Activated T-cell treated with anti-CD3 and anti-CD28 coated beads for 48 hours (primary cell): ENCODE results near the gene FRMD4A.
"Not testable (repeated sequence)": the region's sequence is repeated elsewhere in the genome, so short reads cannot be mapped to it uniquely, and the experiment has no call there.

Experiments
- DNase-seq: peaks from one replicate; pipeline ENCODE4 v3.0.0-alpha.2; 2020; ENCODE audit warnings: low read depth

FRMD4A gene

DNA sequence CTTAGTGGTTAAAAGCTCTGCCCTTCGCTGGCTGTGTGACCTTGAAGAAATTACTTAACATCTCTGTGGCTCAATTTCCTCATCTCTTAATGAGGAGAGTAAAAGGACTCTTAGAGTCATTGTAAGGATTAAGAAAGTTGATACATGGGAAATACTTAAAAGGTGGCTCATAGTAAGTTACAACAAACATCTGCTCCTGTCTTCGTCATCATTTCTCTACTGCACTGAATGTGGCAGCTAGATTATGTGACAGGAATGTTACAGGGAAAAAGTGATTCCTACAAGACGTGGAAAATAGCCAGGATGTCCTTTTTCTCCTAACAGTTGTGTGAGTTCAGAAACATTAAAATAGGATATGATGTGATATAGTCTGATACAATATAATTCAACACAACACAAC lies 184.7 kb downstream of the FRMD4A start:
- DNase-seq: no peak

DNA sequence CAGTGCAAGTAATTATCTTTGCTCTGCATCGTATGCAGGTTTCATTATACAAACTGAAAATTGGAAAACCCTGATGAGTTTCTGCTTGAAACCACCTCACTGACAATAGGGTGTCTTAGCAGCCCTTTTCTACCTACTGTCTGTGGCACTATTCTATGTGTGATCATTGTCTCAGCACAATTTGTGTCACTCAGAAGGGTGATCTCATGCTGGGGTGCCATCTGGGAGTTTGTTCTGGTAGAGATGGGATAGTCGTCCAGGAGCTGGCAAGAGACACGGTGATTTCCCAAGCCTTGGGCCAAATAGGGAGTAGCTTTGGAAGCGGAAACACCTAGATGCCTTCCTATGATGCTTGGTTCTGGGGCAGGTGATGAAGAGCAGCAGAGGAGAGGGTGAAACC lies 186.3 kb downstream of the FRMD4A start:
- no peak for DNase-seq

DNA sequence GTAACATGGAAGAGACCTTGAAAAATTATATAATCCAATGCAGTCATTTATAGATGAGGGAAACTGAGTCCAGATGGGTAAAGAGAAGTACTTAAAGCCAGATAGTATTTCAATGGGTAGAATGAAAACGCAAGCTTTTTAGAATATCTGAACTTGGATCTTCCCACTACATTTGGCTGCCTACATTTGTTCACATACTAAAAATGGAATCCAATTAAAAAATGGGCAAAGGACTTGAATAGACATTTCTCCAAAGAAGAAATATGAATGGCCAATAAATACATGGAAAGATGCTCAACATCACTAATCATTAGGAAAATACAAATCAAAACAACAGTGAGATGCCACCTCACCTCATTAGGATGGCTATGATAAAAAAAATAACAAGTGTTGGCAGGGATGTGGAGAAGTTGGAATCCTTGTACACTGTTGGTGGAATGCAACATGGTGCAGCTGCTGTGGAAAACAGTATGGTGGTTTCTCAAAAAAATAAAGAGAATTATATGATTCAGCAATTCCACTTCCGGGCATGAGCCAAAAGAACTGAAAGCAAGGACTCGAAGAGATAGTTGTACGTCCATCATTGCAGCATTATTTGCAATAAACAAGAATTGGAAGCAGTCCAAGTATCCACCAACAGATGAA lies 188.0 kb downstream of the FRMD4A start:
- no peak for DNase-seq

DNA sequence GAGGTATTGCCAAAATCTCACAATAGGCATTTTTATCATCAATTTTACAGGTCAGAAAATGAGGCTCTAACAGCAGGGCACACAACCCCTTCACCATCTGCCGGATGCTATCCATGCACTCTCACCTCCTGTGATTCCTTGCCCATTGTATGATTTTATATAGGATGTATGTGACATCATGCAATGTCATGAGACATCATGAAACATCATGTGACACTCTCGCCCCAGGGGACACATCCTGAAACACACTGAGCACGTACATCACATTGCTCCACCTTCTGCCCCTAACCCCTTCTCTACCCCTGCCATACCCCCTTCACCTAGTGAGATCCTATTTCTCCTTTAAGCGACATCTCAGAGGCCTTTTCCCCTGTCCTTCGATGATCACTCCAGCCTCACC lies 189.4 kb downstream of the FRMD4A start:
- no peak for DNase-seq

DNA sequence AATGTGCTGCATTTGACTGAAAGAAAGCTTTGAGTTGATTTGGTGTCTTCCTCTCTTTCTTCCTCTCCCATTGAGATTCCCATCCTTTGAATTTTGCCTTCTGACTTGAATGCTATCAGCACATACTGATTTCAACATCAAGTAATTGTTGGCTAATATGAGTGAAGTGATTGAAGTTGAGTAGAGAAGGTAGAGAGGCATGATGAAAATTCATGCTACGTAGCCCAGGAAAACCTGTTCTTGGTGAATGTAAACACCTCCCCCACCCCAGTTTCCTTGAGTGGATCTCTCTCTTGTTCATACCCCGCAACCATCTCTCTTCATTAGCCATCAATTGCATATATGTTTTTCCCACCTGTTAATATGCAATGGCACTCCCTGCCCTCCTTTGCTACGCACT lies 193.3 kb downstream of the FRMD4A start:
- DNase-seq: no peak

DNA sequence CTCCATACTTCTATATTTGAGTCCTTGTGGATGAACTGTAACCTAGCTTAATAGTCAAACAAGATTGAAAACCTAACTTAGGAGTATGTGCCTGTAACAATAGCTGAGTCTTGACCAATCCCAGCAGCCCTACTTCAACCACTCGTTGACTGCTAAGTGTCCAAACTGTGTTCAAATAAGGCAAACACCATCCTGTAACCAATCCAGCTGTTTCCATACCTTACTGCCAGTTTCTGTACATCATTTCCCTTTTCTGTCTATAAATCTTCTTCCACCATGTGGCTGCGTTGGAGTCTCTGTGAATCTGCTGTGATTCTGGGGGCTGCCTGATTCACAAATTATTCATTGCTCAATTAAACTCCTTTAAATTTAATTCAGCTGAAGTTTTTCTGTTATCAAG lies 195.5 kb downstream of the FRMD4A start:
- not testable (repeated sequence) for DNase-seq

DNA sequence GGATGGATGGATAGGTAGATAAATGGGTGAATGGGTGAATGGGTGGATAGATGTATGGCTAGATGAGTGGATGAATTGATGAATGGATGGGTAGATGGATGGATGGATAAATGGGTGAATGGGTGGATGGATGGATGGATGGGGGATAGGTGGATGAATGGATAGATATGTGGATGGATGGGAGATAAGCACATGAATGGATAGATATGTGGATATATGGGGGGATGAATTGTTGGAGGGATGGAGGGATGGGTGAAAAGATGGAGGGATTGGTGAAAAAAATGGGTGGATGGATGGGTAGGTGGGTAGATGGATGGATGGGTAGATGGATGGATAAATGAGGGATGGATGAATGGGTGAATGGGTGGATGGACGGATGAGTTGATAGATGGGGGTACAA lies 196.4 kb downstream of the FRMD4A start:
- DNase-seq: no peak

DNA sequence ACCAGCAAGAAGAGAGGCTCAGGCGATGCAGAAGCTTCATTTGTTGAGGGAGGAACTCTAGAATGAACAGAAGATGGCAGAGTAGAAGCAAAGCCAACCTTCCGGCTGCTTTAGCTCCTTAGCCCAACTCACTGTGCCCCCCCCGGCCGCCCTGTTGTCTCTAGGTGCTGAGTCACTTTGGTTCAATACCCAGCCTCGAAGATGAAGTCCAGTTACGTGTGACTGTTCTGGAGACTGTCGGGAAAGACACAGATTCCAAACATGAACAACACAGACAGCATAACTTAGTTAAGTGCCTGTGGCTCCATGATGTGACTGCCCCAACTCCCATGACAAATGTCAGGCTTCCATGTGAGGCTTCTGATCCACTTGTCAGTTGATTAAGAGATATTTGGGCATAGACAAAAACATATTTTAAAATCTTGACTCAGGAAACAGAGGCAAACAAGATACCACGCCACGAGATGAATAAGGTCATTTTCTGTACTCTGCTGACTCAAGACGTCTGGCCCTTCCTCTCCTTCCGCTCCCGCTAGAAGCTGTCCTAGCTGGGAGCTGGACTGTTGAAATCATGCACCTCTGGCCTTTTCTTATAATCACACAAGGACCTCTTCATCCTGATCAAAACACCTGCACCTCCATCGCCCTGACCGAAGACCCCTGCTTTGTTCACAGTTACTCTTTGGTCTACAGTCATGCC lies 199.3 kb downstream of the FRMD4A start:
- DNase-seq: no peak

DNA sequence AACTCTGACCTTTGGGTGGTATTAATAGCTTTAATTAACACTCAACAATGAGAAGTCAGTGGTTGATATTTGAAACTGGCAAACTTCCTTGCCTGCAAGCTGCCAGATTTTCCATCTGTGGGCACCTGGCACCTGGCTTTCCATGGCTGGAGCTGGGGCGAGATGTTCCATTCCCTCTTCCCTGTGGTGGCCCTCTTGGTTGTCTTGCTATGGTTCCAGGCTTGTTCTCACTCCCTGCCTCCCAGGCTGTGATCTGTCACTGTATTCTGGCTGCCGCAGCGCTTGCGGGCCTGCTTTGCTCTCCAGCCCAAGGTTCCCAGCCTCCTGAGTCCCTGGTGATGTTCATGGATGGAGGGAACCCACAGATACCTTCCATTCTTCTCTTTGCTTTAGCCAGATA lies 201.0 kb downstream of the FRMD4A start:
- no peak for DNase-seq

DNA sequence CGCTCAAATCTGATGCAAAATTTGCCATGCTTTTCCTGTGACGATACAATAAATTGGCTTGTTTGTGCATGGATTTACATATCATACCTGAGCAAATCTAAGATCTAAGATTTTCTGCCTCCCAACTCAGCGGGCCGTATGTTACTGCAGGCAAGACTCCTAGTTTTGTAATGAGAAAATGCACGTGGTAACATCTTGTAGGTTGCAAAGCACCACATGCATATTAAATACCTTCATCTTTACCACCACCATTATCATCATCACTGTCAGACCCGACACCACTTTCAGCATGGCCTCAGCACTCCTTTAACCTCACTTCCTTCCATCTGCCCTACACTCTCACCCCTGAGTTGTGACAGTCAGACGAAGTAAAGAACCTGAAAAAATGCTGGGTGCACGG lies 202.2 kb downstream of the FRMD4A start:
- no peak for DNase-seq

DNA sequence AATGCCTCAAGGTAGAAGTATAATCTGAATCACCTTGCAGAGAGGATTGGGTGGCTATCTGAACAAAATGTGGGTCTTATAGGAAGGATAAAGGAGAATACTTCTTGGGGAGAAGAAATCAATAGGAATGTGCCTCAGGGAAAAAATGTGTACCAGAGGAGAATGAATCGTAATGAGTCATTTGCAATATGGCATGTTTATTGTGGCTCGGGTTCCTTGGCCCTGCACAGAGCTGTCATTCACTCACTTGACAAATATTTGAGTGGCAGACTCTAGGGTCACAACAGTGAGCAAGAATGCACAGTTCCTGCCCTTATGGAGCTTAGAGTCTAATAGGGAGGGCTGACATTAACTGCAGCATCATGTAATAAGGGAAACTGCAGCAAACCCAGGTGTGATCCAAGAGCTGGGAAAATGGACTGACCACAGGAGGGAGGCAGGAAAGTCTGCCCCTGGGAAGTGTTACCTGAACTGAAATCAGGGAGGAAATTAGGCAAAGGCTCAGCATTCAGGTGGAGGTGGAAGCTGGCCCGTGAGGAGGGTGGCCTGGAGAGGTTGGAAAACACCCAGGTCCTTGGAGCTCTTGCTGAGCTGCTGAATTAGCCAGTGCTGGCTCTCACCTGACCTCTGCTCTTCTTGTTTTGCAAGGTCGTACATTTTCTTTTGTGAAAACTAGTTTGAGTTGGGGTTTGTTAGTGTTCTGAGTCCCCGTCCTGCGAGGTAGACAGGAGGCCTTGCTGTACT lies 203.9 kb downstream of the FRMD4A start:
- no peak for DNase-seq

DNA sequence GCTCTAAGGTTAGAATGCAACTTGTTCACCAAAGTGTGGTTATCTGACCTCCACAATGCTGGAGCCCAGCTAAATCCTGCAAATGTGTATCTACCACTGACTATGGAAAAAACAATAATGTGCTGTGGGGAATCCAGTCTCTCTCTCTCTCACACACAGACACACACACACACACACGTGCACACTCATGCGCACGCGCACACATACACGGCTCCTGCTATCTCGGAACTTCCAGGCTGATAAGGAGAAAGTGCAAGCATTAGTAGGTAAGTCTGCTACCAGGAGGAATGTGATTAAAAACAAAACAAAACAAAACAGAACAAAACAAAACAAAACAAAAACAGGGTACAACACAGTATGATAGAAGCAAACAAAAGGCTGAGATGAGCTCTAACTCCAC lies 205.2 kb downstream of the FRMD4A start:
- no peak for DNase-seq

DNA sequence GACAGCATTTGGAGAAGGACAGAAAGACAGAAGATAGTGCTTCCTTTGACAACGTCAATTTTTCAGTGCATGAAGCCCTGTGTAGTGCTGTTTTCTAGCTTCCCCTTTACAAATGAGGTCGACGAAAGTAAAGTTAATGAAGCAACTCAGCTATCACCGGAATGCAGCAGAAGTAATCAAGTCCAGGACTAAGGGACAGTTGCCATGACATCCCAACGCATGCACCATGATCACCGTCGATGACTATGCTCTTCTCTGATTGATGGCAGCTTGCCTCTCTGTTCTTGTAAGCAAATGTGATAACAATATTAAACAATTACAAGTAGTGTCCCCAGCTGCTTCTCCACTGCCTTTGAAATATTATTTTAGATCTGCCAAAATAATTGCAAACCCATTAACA lies 205.8 kb downstream of the FRMD4A start:
- no peak for DNase-seq

DNA sequence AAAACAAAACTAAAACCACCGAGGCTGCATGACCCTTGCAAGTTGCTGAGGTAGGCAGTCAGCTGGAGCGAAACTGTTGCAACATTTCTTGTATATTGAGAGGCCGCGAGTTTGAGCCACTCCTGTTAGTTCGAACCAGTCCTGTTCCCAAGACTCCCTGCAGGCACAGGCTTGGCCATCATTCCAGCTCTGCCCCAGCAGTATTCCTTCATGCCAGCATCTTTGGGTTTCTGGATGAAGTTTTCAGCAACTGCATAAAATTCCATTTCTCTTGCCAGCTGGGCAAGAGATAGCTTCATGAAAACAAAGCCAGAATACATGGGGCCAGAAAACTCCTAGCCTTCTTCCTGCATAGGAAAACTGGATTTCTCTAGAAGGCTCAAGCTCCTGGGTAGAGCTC lies 207.6 kb downstream of the FRMD4A start:
- DNase-seq: no peak

DNA sequence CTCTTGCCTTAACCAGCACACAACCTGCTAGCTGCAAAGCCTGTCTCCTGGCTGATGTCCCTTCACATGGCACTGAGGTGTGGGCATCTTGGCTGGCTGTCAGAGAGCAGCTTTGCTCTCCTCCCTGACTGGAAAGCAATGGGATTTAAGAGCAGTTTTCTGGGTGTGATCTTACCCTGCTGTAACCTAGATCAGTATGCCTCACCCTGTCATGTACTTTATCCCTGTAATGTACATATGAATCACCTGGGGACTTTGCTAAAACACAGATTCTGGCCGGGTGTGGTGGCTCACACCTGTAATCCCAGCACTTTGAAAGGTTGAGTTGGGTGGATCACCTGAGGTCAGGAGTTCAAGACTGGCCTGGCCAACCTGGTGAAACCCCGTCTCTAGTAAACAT lies 209.9 kb downstream of the FRMD4A start:
- no peak for DNase-seq

DNA sequence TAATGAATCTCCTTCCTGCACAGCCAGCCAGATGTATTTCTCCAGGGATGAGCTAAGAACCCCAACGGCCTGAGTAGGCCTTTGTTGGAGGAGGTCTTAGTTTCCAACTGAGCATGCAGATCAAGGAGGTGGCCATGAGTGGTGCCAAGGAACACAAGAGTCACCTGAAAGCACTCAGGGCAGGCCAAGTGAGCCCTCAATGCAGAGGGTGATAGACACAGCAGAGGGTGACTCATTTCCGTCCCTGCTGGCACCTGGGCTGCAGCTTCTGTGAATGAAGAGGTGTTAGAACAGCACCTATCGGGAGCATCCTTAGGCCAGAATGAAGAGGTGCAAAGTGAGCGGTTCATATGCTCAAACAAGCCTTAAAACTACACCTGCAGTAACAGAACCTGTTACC lies 211.8 kb downstream of the FRMD4A start:
- no peak for DNase-seq

DNA sequence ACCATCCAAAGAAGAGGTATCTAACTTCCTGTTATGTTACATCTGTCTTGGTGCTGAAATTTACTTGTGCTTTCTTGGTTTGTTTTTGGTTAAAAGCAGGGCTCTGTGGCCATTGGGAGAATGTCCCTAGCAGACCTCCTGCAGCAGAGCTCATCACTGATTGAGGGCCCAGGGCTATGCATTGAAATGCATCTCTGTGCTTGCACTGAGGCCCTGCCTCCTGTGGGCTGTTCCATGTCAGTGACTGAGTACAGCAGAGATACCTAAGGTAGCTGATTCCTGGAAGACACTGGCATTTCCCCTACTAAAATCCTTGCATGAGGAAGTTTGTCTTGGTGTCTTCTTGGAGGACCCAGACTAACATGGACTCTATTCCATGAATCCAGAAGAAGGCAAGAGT lies 213.9 kb downstream of the FRMD4A start:
- DNase-seq: no peak

DNA sequence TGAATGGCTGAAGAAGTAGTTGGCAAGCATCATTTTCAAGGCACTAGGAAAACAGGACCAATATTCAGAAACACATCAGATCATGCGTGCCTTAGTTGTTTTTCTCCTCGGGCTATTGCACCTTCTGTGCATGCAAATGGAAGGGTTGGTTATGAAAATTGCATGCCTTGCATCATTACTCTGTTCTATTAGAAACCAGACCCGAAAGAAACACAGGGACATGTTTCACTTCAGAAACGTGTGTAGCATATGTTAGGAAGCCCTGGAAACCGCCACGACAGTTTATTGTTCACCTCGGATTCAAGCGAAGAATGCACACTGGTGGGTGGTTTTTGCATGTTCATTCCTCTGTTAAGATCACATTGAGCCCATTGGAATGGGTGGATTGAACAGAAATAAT lies 214.7 kb downstream of the FRMD4A start:
- DNase-seq: no peak

DNA sequence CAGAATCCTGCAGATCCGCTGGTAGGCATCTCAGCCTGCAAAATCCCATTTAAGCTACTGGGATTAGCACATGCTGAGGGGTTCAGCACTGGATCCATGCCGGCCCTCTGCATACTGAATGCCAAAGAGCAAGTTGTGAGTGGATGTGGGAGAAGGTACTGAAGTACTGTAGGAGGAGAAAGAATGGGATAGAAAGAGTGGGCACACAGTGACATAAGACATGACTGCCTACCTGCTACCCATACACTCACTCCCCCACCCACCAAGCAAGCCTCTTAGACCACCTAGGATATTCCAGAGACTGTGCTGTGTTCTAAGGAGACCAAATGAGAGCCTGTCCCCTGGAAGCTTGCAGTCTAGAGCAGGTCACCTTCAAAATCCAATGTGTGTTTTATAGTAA lies 215.9 kb downstream of the FRMD4A start:
- no peak for DNase-seq

DNA sequence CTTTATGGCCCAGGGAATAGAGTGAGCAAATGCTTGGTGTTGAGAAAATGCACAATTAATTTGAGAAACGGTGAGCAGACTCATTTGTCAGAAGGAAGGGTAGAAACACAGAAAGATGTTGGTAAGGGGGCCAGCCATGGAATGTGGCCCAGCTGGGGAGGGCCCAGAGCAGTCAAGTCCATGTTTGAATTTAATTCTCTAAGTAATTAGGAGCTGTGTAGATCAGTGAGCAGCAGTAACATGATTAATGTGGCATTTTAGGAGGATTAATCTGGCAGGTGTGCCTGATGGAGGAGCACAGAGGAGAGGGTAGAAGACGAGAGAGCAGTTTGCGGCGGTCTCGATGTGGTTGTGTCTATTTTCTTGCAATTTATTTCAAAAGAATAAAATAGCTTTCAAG lies 218.7 kb downstream of the FRMD4A start:
- DNase-seq: no peak

DNA sequence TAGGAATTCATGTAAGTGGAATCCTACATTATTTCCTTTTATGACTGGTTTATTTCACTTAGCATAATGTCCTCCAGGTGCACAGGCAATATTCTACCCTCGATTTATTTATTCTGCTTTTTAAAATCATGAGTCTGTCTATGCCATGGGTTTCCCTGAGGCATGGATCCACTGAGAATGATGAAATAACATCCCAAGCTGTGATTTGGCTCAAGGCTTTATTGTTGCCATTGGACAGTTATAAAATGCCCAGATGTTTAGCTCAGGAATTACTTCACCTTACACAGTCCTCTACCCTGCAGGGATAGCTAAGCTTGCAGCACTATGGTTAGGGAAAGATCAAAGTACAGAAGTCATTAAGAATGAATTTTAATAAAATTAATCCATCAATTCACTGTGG lies 219.5 kb downstream of the FRMD4A start:
- DNase-seq: no peak

DNA sequence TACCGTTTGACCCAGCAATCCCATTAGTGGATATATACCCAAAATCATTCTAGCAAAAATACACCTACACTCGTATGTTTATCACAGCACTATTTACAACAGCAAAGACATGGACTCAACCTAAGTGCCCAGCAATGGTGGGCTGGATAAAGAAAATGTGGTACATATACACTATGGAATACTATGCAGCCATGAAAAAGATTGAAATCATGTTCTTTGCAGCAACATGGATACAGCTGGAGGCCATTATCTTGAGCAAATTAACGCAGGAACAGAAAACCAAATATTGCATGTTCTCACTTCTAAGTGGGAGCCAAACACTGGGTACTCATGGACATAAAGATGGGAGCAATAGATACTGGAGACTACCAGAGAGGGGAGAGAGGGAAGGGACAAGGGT lies 223.9 kb downstream of the FRMD4A start:
- DNase-seq: no peak

DNA sequence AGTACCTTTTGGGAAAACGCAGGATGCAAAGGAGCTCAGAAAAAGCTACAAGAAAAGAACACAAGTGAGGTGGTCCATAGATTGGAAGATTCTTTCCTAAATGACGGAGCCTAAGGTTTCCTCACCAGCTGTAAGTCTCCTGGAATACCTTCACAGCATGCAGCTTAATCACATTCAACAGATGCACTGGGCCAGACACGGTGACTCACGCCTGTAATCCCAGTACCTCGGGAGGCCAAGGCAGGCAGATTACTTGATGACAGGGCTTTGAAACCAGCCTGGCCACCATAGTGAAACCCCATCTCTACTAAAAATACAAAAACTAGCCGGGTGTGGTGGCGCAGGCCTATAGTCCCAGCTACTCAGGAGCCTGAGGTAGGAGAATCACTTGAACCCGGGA lies 228.7 kb downstream of the FRMD4A start:
- no peak for DNase-seq

DNA sequence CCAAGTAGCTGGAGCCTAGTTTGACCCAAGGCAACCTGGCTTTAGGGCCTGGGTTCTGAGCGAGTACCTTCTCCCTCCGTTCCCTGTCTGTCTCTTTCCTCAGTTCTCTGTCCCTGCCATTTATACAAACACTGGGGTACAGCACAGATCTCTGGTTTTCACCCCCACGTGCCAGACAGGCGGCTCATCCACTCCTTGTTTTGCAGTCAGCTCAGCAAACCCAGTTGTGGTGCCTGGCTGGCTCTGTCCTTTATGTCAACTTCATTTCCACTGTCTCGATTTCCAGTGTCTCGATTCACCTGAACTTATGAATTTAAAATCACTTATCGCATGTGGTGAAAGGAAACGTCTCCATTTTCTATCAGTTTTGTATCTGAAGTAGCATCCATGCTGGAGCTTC lies 230.8 kb downstream of the FRMD4A start:
- DNase-seq: no peak
